ENCODE results near the gene SLC44A1. TPM values are rescaled to one million over a fixed set of nuclear protein-coding genes. Genes with fewer than 3 reads are reported as not detected.

SLC44A1 gene
- total RNA-seq, 2 donors from 2014 or later, result 22.2 to 27.1 TPM

DNA sequence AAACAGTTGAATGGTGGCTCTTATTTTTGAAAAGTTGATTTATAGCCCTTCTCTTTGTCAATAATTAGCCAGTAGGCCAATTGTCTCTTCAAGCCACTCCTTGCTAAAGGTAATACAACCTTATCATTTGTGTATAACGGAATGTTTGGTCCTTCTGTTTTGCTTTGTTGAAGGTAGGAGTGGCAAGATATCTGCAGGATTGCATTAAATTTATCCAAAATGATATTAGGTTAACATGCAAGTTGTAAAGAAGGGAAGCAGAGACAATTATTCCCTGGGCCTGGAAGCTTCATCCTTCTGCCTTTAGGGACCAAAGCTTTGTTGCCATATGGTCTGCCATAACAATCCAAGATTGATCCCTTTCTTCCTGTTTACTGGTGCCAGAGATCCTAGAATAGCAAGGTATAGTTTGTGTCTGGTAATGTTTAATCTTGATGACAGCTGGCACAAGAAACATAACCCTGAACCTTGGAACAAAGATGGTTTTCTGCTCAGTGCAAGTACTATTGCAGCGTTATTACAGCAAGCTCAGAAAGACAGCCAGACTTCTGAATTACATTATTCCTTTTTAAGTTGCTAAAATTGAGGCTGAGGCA, 187.9 kb downstream of the SLC44A1 start:
- 70% methylated on average over 2 of the region's 2 CpGs for WGBS
- Histone ChIP-seq H3K9me3 (no peaks in the 10 kb centered on the region), H3K4me3 (no peak overlapping the region), H3K36me3 (no peaks in the 10 kb centered on the region), H3K4me1 (replicated peaks) (no peaks in the 10 kb centered on the region), H3K27me3 (replicated peaks; ENCODE audit: insufficient read depth) (no peaks in the 10 kb centered on the region), H3K27ac (no peak overlapping the region)
- TF ChIP-seq POLR2AphosphoS5 (IDR thresholded peaks at IDR 0.05) (no peak), POLR2A (IDR thresholded peaks at IDR 0.05) (no peak)
- TF ChIP-seq, protein P1, sequence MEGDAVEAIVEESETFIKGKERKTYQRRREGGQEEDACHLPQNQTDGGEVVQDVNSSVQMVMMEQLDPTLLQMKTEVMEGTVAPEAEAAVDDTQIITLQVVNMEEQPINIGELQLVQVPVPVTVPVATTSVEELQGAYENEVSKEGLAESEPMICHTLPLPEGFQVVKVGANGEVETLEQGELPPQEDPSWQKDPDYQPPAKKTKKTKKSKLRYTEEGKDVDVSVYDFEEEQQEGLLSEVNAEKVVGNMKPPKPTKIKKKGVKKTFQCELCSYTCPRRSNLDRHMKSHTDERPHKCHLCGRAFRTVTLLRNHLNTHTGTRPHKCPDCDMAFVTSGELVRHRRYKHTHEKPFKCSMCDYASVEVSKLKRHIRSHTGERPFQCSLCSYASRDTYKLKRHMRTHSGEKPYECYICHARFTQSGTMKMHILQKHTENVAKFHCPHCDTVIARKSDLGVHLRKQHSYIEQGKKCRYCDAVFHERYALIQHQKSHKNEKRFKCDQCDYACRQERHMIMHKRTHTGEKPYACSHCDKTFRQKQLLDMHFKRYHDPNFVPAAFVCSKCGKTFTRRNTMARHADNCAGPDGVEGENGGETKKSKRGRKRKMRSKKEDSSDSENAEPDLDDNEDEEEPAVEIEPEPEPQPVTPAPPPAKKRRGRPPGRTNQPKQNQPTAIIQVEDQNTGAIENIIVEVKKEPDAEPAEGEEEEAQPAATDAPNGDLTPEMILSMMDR (IDR thresholded peaks at IDR 0.05), result no peak
- no peak for DNase-seq (ENCODE audit: low spot score)
- intact Hi-C loops (cut with DNase I), result no loop called here

DNA sequence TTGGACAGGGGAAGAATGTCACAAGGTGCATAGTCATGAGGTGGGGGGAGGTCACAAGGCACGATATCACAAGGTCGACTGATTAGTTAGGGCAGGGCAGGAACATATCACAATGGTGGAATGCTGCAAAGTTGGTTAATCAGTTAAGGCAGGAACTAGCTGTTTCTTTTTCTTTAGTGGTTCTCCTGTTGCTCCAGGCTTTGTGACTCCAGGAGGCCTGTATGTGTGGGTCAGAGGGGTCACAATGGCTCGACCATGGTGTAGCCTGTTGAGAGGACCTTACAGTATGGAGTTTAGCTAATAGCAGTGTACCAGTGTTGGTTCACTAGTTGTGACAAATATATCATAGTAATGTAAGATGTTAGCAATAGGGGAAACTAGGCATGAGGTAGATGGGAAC, 191.0 kb downstream of the SLC44A1 start:
- H3K9me3 ChIP-seq, result no peaks in the 10 kb centered on the region
- H3K36me3 ChIP-seq, result no peaks in the 10 kb centered on the region
- H3K4me3 ChIP-seq, result no peak overlapping the region
- WGBS, result 91% methylated on average over 3 of the region's 3 CpGs
- no peaks in the 10 kb centered on the region for H3K27me3 ChIP-seq (replicated peaks; ENCODE audit: insufficient read depth)
- no peak for DNase-seq (ENCODE audit: low spot score)
- TF ChIP-seq POLR2A (IDR thresholded peaks at IDR 0.05), result no peak
- TF ChIP-seq POLR2AphosphoS5 (IDR thresholded peaks at IDR 0.05), result no peak
- TF ChIP-seq, protein P1 (IDR thresholded peaks at IDR 0.05), result no peak
- intact Hi-C loops (cut with DNase I), result no loop called here
- no peak overlapping the region for H3K27ac ChIP-seq
- H3K4me1 ChIP-seq (replicated peaks), result no peaks in the 10 kb centered on the region

DNA sequence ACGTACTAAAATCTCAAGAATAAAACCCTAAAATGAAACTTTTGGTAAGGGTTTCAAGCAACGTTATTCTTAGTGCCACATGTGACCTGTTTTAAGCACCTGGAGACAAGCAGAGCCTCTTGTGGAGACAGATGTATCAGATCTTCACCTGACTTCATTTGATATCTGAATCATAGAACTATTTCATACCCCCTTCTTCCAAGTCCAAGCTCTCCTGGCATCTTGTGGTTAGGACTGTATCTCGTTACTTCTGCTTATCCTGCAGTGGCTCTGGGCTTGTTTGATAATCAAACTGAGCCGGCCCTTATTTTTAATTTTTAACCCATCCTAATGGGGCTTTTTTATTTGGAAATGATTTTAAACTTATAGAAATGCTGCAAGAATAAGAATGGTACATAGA, 192.3 kb downstream of the SLC44A1 start:
- Histone ChIP-seq H3K4me1 (replicated peaks) (no peaks in the 10 kb centered on the region), H3K27ac (no peak overlapping the region)
- intact Hi-C loops (cut with DNase I), result no loop called here

DNA sequence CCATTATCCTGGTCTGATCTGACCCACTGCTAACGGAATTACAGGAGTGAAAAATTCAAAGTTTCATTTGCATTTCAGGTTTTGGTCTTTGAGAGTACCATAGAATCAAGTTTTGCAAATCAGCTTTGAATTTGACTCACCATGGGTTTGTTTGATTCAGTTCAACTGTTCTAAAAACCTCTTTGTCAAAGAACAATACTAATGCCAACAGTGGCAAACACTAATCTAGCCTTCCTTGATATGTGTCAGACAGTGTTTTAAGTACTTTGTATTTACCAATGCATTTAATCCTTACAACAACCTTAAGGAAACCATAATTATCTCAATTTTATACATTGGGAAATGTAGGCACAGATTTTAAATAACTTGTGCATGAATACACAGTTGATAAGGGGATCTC, 193.3 kb downstream of the SLC44A1 start:
- intact Hi-C loops (cut with DNase I), result no loop called here

More for the DNA sequence above, 192.3 kb downstream of the SLC44A1 start:
- Histone ChIP-seq H3K36me3 (no peaks in the 10 kb centered on the region), H3K4me3 (no peak overlapping the region), H3K27me3 (replicated peaks; ENCODE audit: insufficient read depth) (no peaks in the 10 kb centered on the region), H3K9me3 (no peaks in the 10 kb centered on the region)
- 88% methylated on average over 4 of the region's 4 CpGs for WGBS
- TF ChIP-seq, protein P1 (IDR thresholded peaks at IDR 0.05), result no peak
- TF ChIP-seq POLR2AphosphoS5 (IDR thresholded peaks at IDR 0.05) (no peak), POLR2A (IDR thresholded peaks at IDR 0.05) (no peak)
- no peak for DNase-seq (ENCODE audit: low spot score)

DNA sequence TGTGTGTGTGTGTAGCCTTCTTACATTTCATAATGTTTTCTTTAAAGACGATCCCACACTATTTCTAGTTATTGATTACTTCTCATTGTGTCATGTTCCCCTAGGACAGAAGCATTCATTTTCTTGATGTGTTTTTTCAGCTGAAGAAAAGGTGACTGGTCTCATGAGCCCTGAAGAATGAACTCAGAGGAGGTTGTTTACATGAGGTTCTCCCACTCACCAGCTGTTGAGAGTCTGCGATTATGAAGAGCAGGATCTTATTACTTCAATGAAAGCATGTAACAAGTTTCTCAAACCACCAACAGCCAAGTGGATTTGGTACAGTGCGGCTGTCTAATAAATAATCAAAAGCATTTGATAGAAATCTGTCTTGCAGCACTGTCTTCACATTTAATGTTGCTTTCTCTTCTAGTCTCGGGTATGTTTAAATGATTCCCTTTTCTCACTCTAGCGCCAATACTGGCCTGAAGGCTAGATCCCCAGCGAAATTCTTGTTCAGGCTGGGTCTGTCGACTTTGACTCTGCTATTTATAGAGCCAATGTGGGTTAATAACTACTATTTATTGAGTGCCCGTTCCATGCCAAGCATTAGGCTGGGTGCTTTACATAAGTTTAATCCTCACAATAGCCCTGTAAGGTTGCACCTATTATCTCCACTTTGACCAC, 193.8 kb downstream of the SLC44A1 start:
- Histone ChIP-seq H3K9me3 (no peaks in the 10 kb centered on the region), H3K27me3 (replicated peaks; ENCODE audit: insufficient read depth) (no peaks in the 10 kb centered on the region), H3K4me1 (replicated peaks) (no peaks in the 10 kb centered on the region), H3K27ac (no peak overlapping the region), H3K4me3 (no peak overlapping the region), H3K36me3 (no peaks in the 10 kb centered on the region)
- TF ChIP-seq POLR2AphosphoS5 (IDR thresholded peaks at IDR 0.05), result no peak
- TF ChIP-seq, protein P1 (IDR thresholded peaks at IDR 0.05), result no peak
- TF ChIP-seq POLR2A (IDR thresholded peaks at IDR 0.05), result no peak
- no peak for DNase-seq (ENCODE audit: low spot score)
- intact Hi-C loops (cut with DNase I), result no loop called here
- 37% methylated on average over 8 of the region's 8 CpGs for WGBS

More for the DNA sequence above, 193.3 kb downstream of the SLC44A1 start:
- Histone ChIP-seq H3K4me3 (no peak overlapping the region), H3K36me3 (no peaks in the 10 kb centered on the region), H3K9me3 (no peaks in the 10 kb centered on the region), H3K27me3 (replicated peaks; ENCODE audit: insufficient read depth) (no peaks in the 10 kb centered on the region), H3K27ac (no peak overlapping the region), H3K4me1 (replicated peaks) (no peaks in the 10 kb centered on the region)
- no peak for DNase-seq (ENCODE audit: low spot score)
- 79% methylated on average over 1 of the region's 1 CpG for WGBS
- TF ChIP-seq POLR2AphosphoS5 (IDR thresholded peaks at IDR 0.05), result no peak
